GM21515 (cell line): Measurements from ENCODE around the gene AOX1.
"Not testable (repeated sequence)": the region's sequence is repeated elsewhere in the genome, so short reads cannot be mapped to it uniquely, and the experiment has no call there.

Experiments
- ATAC-seq: cut with Tn5 transposase; IDR thresholded peaks from one replicate; pipeline ENCODE4 v1.9.1; 2021; ENCODE audit not compliant: unreplicated experiment

The AOX1 gene

GRCh38 chr2:200585730-200586643, at the start of gene AOX1:
TSS of gene AOX1 (plus strand) at chr2:200586014. CDS start at chr2:200586109, 95 bp downstream.
- ATAC-seq, result no peak

- no peak for ATAC-seq
These were observed 47.7 kb upstream of the AOX1 start for GRCh38 chr2:200538139-200538538.

- ATAC-seq, result no peak
These were observed 45.0 kb upstream of the AOX1 start for GRCh38 chr2:200540793-200541192.

DNA sequence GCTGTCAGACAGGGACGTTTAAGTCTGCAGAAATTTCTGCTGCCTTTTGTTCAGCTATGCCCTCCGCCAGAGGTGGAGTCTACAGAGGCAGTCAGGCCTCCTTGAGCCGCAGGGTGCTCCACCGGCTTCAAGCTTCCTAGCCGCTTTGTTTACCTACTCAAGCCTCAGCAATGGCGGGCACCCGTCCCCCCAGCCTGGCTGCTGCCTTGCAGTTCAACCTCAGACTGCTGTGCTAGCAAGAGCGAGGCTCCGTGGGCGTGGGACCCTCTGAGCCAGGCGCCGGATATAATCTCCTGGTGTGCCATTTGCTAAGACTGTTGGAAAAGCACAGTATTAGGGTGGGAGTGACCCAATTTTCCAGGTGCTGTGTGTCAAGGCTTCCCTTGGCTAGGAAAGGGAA, 19.2 kb upstream of the AOX1 start:
- not testable (repeated sequence) for ATAC-seq

GRCh38 chr2:200567932-200568331, 17.9 kb upstream of the AOX1 start:
- ATAC-seq, result no peak

- no peak for ATAC-seq
These were observed 9.9 kb upstream of the AOX1 start for GRCh38 chr2:200575957-200576356.

DNA sequence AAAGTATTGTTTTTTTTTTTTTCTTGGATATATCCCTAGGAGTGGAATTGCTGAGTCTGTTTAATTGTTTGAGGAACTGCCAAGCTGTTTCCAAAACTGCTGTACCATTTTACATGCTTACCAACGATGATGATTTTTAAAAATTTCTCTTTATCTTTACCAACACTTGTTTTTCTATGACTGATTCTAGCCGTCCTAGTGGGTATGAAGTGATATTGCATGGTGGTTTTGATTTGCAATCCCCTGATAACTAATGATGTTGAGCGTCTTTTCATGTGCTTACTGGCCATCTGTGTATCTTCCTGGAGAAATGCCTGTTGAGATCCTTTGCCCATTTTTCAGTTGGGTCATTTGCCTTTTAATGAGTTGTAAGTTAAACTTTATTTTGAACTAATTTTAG, 8.8 kb upstream of the AOX1 start:
- no peak for ATAC-seq

GRCh38 chr2:200578778-200579177, 7.0 kb upstream of the AOX1 start:
- no peak for ATAC-seq

DNA sequence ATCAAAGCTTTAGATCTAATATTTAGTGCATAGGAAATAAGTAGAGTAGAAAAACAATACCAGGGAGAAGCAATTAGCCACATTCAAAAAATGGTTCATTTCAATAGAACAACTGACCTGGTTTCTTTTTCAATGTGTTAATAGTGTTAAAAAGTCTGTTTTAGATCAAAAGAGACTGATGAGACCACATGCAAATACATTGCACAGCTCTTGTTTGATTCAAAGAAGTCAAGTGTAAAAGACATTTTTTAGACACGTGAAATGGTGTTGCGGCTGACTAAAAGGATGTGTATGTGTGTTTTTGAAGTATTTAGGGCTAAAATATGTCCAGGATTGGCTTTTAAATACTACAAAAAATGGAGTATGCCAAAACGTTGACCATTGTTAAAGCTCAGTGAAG, 1.2 kb upstream of the AOX1 start:
- no peak for ATAC-seq

DNA sequence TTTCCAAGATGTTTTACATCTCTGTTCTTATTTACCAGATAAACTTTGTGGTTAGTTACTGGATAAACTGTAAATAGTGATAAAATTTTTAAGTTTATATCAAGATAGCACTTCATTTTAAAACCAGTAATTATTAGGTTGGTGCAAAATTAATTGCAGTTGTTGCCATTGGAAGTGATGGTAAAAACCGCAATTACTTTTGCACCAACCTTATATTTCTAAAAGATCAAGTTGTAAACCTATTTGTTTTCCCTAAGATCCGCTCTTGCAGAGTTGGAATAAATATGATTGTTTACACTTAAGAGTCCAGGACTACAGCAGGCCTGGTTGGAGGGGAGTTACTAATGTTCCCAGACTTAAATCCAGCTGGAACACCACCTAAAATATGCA, 479 bp upstream of the AOX1 start:
- ATAC-seq, result no peak

DNA sequence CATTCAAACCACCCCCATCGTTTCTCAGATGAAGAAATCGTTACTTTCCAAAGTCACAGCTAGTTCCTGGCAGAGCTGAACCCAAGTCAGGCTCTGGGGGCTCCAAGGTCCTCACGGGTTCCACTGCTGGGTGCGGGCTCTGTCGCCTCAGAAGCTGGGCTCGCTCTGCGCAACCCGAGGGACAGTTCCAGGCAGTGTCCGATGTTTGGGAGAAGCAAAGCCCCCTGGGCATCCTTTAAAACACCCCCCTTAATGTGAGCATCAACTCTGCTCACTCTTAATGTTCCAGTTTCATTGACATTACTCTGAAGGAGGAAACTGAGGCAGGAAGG, 796 bp downstream of the AOX1 start:
- no peak for ATAC-seq

- no peak for ATAC-seq
These were observed 1.3 kb downstream of the AOX1 start for GRCh38 chr2:200587007-200587616.

DNA sequence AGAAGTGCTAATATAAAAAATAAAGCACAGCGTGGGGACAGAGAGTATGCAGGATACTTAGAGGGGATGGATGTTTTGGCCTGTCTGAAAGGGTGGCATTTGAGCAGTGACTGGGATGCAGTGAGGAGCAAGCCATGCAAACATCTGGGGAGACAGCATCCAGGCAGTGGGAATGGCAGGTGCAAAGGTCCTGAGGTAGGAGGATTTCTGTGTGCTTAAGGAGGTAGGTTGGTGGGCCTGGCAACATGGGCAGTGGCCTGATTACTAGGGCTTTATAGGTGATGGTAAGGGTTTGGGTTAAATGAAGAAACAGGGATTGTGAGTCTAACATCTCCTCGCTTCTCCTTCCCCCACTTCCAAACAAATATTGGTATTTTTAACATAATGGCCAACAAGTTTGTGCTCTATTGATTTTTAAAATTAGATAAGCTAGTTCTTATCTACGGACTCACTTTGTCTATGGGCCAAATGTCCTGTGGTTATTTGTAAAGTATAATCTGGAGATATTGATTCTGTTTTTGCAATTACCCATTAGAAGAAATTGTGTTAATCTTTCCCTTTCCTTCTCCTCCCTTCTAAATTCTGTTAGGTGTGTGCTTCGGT, 2.4 kb downstream of the AOX1 start:
- no peak for ATAC-seq

DNA sequence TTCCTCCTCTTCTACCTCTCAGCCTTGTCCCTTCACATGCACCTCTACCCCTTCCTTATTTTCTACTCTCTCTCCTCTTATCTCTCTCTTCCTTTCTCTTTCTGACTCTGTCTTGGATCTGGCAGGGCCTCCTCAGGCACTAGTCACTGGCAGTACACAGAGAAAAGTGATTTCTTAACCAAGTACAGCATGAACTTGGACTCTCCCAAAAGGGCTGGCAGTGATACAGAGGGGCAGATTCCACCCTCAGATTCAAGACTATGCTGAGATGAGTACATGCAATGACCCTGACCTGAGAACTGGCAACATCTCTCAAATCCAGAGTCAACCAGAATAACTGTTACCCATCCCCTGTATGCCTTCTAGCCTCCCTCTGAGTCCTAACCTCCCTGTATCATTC, 4.3 kb downstream of the AOX1 start:
- no peak for ATAC-seq

GRCh38 chr2:200591308-200591707, 5.5 kb downstream of the AOX1 start:
- no peak for ATAC-seq

GRCh38 chr2:200592406-200593075, 6.7 kb downstream of the AOX1 start:
- ATAC-seq, result no peak

DNA sequence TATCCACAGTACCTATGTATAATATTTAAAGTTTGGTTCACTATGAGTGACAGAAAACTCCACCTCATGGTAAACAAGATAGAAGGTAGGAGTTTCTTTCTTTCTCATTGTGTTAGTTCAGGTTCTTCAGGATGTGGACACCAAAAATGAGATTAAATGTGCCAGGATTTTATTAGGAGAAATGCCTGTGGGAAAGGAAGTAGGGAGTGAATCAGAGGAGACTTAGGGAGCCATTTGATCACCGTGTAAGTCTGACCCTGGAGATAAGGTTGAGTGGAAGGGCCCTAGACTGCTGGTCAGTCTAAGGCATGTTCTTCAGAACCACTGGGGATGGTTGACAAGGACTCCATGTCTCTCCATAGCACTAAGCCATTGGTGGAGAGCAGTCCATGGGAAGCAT, 8.1 kb downstream of the AOX1 start:
- ATAC-seq, result no peak

GRCh38 chr2:200595913-200596312, 10.1 kb downstream of the AOX1 start:
- ATAC-seq, result no peak

DNA sequence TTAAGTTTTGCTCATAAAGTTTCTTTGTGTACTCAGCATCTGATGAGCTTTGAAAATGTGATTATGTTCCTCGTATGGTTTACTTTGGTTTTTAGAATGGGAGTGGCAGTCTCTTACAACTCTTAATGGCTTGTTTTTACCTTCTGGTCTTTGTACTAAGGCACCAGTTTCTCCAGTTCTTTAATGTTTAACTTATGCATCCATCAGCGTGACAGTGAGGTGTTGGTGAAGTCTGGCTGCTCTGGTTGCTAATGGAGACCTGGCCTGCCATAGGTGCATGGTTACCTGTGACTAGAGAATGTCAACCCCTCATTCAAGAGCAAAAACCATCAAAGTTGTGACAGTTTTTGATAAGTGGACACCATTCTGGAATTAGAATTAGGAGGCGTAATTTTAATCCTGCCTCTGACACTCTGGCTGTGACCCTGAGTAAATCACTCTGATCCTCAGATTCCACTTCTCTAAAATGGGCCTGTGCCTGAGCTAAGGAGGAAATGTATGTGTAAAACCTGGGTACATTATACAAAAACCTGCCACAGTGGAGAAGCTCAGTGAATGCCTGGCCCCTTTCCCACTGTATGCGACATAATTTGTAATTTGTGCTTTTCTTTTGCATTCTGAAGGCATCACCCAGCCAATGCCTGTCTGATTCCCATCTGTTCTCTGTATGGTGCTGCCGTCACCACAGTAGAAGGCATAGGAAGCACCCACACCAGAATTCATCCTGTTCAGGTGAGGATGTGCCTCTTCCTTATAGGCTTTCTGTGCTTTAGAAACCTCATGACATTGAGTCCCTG, 11.2 kb downstream of the AOX1 start:
- ATAC-seq, result no peak

- ATAC-seq, result no peak
These were observed 13.4 kb downstream of the AOX1 start for GRCh38 chr2:200599206-200599605.
